ENCODE data around the gene LMCD1.

GRCh38 chr3:8493744-8494143 is 7.9 kb upstream of the LMCD1 start:
- TF ChIP-seq MAX (IDR thresholded peaks at IDR 0.05) = no peak
- no peak for TF ChIP-seq POLR2A (IDR thresholded peaks at IDR 0.05; ENCODE audit: control extremely low read depth in 1 of 2, low read depth in 2 of 2, low read length in 2 of 2)
- no peak for TF ChIP-seq EGR1 (IDR thresholded peaks at IDR 0.05; ENCODE audit: borderline replicate concordance, low read depth, low read length)
- no peak for TF ChIP-seq CTCF (IDR thresholded peaks at IDR 0.05; ENCODE audit: control extremely low read depth in 1 of 3, insufficient read depth in 1 of 3, low read depth in 1 of 3, low read length in 3 of 3)
- TF ChIP-seq EP300 (IDR thresholded peaks at IDR 0.05; ENCODE audit: borderline replicate concordance in 1 of 2, low read depth in 2 of 2, low read length in 2 of 2) = no peak
- no peak for TF ChIP-seq RNF2 (IDR thresholded peaks at IDR 0.05; ENCODE audit: borderline replicate concordance, low read depth, low read length, missing control alignments, poor library complexity, severe bottlenecking)
- TF ChIP-seq USF2 (IDR thresholded peaks at IDR 0.05; ENCODE audit: low read length) = no peak
- no peak for TF ChIP-seq NRF1 (IDR thresholded peaks at IDR 0.05; ENCODE audit: low read depth, low read length)

Data from H1 (cell line).